Fibroblast of lung (primary cell): Measurements from ENCODE around the gene ANKRD13D.

Experiments
- EZH2 ChIP-seq: IDR thresholded peaks from 2 replicates; pipeline ENCODE4 v1.5.1; 2012; ENCODE audit warnings: low read length, control low read depth, mild to moderate bottlenecking; ENCODE audit errors: missing control alignments
- TF ChIP-seq, protein P1 (sequence below), 2 donors: IDR thresholded peaks in 1 of 2; conservative IDR thresholded peaks in 1 of 2; 1 replicate in 1 of 2; 2 replicates in 1 of 2; pipeline ENCODE4 v1.5.1; 2011 to 2012; ENCODE audit warnings: low read length in 2 of 2, control low read depth in 1 of 2, inconsistent platforms in 1 of 2, low read depth in 1 of 2, mild to moderate bottlenecking in 1 of 2

DNA sequence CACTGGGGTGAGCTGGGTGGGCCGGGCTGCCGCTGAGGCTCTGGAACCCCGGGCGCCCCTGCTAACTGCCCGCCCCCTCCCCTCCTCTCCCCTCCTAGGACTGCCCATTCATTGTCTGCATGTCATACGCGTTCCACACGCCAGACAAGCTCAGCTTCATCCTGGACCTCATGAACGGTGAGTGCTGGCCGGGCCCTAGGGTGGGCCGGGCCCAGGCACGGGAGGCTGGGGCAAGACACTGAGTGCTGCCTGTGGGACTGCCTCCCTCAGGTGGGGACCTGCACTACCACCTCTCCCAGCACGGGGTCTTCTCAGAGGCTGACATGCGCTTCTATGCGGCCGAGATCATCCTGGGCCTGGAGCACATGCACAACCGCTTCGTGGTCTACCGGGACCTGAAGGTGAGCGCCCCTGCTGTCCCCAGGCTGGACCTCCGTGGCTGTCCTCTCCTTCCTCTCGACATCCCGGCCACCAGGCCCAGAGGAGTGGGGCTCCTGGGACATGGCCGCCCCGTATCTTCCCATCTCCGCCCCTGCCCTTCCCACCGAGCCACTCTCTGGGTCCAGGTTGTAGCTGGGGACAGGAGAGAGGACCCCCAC lies 7.5 kb upstream of the ANKRD13D start:
- TF ChIP-seq, protein P1, sequence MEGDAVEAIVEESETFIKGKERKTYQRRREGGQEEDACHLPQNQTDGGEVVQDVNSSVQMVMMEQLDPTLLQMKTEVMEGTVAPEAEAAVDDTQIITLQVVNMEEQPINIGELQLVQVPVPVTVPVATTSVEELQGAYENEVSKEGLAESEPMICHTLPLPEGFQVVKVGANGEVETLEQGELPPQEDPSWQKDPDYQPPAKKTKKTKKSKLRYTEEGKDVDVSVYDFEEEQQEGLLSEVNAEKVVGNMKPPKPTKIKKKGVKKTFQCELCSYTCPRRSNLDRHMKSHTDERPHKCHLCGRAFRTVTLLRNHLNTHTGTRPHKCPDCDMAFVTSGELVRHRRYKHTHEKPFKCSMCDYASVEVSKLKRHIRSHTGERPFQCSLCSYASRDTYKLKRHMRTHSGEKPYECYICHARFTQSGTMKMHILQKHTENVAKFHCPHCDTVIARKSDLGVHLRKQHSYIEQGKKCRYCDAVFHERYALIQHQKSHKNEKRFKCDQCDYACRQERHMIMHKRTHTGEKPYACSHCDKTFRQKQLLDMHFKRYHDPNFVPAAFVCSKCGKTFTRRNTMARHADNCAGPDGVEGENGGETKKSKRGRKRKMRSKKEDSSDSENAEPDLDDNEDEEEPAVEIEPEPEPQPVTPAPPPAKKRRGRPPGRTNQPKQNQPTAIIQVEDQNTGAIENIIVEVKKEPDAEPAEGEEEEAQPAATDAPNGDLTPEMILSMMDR (conservative IDR thresholded peaks at IDR 0.05 in 1 of 2, IDR thresholded peaks at IDR 0.05 in 1 of 2; ENCODE audit: low read depth in 1 of 2, low read length in 2 of 2) = no peak
- TF ChIP-seq EZH2 = no peak
